Activated naive CD4-positive, alpha-beta T cell treated with anti-CD3 and anti-CD28 coated beads, Interleukin-2, amount 50 U/mL, for 16 hours (primary cell): ENCODE measurements around the gene PCCB.
"Not testable (repeated sequence)": the region's sequence is repeated elsewhere in the genome, so short reads cannot be mapped to it uniquely, and the experiment has no call there.

Source experiments
- DNase-seq: peaks from one replicate; pipeline ENCODE4 v3.0.0-alpha.2; 2020

Gene PCCB

DNA sequence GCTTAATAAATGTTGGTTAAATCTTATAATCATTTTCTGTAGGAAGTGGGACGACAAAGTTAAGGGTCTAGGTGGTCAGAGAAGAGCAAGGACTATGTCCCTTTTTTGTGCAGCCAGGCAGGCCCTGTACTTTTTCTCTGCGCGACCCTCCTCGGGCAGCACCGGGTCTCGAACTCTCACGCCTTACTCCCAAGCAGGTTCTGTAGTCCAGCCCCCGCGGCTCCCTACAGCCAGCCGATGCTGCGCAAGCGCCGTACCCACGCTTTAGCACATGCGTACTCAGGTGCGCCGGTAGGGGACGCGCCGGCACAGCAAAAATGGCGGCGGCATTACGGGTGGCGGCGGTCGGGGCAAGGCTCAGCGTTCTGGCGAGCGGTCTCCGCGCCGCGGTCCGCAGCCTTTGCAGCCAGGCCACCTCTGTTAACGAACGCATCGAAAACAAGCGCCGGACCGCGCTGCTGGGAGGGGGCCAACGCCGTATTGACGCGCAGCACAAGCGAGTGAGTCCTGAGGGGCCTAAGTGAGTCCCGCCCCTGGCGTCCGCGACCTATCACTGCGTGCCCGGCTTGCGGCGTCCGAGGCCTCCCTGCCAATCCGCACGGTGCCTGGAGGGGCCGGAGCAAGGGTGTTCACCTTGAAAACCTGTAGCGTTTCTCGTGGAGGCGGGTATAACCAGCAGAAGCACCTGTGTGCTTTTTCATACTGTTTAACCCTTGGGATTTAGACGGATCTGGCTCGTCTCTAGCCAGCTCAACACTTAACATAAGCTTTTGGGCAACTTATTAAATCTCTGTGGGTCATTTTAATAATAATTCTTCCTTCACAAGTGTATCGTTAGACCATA is at the start of gene PCCB:
TSS of gene PCCB (plus strand) at position 282 of the 844 bp plus-strand sequence. CDS start at position 318, 36 bp downstream.
- DNase-seq: peak; percentile 95

DNA sequence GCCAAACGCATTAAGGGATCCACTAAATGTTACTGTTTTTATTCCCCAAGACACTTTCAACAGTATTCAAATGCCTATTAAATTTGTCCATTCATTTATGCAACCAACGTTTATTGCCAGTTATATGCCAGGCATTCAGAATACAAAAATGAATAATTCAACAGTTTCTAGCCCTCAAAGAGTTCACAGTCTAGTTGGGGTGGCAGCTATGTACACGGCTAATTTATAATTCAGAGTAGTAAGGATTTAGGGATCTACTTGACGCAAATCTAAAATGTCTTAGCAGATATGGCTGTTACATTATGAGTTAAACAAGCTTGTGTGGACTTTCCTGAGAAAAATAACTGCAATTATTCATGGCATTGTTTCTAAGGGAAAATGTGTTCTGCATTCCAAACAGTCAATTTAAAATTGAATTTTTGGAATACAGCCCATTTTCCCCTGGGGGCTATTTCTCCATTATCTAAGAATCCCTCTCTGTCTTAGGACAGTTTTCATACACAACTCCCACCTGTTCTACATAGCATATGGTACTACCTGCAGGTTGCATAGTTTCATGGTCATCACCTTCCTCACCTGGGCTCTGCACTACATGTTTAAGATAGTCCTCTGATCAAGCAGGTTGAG is 42.5 kb upstream of the PCCB start:
- no peak for DNase-seq

DNA sequence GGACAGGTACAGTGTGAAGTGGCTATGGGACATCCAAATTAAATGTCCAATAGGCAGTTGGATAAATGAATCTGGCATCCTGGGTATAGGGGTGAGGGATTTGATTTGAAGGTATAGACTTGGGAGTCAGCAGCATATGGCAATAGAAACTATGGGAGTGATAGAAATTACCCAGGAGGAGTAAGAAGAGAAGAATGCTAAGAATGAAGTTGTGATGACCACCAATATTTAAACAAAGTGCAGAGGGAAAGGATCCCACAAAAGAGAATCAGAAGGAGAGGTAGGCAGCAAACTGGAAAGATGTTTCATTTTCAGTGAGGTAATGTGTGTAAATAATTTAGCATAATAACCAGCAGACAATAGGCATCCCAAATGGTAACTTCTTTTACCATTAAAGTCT is 40.2 kb upstream of the PCCB start:
- no peak for DNase-seq

DNA sequence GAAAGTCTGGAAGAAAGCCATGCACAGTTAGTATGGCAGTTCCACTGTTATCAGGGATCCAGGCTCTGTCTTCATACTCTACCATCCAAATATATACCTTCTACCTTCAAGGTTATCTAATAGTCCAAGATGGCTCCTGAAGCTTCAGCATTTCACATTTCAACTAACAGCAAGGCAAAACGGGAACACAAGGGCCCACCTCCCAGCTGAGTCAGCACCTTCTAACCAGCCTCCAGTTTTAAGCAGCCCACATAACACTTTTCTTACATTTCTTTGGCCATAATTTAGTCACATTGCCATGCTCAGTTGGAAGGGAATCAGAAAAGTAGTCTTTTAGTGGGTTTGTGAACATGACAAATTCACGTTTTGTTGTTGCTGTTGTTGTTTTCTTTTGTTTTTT is 38.6 kb upstream of the PCCB start:
- no peak for DNase-seq

DNA sequence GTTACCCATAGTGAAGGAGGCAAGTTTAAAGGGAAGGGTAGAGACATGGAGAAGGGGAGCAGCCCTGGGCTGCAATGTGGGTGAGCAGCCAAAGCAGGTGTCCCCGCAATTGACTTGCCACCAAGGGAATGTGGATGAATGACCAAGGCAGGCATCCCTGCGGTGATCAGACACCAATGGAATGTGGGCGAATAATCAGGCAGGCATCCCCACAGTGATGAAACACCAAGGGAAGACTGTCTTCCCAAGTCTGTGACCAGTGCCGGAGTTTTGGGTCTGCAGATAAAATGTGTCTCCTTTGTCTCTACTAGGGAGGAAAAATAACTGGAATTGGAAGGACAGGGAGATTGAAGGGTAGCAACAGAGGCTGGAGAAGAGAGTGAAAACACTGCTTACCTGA is 27.4 kb upstream of the PCCB start:
- not testable (repeated sequence) for DNase-seq

DNA sequence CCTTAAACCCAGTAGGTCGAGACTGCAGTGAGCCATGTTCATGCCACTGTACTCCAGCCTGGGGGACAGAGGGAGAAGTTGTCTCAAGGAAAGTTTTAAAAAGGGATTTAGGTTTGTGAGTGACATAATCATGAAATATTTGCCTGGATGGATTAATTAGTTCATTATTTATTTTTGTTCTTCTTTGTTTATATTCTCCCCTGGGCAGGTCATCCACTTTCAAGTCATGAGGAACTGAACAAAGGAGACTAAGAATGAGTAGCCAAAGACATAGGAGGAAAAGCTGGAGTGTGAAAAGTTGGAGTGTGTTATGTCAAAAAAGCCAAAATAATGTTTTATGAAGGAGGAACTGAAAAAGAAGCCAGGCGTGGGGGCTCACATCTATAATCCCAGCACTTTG is 17.7 kb upstream of the PCCB start:
- no peak for DNase-seq

DNA sequence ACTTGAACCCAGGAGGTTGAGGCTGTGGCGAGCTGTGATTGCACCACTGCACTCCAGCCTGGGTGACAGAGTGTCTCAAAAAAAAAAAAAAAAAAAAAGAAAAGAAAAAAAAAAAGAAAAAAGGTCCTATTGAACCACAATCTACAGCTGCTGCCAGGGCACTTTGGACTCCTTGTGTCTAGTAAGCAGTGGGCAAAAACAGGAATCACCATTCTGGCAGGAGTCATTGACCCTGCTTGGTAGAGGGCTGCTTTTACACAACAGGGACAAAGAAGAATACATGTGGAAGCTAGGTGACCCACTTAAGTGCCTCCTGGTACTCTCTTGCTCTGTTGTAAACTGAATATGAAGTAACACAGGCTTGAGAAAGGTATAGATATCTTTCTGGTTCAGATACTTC is 14.6 kb upstream of the PCCB start:
- no peak for DNase-seq

DNA sequence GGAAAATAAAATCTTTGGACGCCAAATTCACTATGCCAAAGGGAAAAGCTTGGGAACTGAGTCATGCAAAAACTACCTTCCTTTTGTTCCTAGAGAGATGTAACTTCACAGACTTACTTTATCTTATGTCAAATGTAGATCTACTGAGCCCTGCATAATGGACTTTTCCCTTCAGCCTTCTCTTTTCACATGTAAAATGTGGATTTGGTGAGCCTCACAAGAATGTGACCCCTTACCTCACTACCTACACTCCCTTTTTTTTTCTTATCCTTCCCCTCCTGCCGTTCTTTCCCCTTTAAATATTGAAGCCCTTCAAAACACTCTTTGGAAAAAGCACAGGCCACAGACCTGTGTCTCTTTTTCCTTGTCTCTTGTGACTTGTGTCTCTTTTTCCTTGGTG is 14.0 kb upstream of the PCCB start:
- DNase-seq: no peak

DNA sequence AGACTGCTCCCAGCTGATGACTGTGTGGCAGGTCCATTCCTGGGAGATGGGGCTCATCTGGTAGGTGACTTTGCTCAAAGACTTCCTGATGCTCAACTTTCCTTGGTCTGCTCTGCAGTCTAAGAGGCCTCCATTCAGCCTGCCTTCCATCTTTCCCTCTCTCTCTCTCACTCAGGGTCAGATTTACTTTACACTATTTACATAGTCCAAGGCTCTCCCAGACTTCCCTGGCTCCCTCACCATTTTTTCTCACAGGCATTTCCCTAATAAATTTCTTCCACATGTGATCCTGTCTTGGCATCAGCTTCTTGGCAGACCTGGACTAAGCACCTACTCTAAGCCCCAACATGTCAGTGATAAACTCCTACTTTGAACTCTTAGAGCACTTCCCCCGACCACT is 13.0 kb upstream of the PCCB start:
- no peak for DNase-seq

DNA sequence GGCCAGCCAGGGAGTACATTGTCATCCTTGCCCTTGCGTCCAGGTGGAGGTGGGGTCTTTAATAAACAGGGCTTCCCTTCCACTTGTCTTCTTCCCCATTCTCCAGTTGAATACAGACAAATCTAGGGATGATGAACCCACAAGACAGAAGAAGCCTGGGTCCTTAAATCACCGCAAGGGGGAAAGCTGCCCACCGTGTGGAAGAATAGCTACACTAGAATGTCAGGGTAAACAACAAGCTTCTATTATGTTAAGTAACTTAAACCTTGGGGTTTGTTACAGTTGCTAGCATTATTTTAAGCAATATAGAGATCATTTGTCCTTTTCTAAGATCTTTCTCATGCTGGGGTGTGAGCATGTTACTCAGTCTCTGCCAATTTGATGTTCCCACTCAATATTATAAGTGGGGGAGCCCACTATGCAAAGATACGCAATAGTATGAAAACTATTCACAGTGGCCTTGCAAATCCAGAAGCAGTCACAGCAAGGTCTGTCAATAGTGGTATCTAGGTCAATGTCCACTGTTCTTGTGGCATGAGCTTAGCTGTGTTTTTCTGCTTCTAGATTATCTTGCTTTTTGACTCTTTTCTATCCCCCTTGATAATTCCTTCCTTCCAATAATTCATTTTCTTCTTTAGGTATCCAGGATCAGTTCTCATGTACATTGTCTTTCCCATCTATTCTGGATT is 12.0 kb upstream of the PCCB start:
- DNase-seq: no peak

DNA sequence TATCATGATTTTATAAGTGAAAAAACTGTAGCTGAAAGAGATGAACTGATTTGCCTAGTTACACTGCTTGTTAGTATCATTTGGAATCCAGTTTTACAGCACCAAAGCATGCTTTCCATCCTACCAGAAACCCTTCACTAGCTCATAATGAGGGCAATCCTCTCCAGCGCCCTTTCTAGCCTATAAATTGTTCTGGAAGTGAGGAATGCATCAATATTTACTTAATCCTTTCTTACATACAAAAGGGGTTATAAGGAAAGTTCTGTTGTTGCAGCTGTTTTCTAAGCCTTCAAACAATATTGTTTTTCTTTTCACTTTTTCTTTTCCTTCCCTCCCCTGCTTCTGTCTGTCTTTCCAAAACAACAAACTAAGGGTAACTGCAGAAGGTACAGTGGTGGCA is 11.0 kb upstream of the PCCB start:
- no peak for DNase-seq

DNA sequence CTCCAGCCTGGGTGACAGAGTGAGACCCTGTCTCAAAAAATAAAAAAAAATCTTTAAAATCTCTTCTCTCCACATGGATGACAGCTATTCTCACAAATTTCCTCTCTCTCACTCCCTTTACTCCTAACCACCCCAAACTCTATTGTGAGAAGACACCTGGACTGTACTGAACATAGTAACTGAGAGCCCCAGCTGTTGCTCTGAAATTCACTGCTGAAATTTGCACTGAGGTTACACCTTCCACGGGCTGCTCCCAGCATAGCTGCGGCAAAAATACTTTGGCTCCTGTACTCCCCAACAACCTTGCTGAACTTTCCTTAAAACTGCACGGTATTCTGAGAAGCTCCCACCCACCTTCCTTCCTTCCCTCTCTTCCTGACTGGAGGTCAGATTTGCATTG is 4.4 kb upstream of the PCCB start:
- DNase-seq: no peak

DNA sequence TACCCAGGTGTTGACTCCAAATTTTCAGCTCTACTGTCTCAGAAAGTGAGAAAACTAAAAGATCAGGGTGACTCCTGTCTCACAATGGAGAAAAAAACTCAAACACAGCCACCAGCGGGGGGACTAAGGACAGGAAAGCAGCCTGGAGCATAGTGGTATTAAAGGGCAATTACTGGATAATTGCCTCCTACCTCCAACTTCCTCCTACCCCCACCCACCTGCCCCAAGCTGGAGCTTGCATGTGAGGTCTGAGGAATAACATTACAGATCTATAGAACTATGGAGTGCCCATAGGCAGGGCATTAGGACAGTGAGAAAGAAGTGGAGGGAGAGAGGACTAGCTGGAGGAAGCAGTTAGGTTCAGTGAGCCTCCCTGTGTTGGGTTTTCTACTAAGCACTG is 2.7 kb upstream of the PCCB start:
- DNase-seq: no peak

DNA sequence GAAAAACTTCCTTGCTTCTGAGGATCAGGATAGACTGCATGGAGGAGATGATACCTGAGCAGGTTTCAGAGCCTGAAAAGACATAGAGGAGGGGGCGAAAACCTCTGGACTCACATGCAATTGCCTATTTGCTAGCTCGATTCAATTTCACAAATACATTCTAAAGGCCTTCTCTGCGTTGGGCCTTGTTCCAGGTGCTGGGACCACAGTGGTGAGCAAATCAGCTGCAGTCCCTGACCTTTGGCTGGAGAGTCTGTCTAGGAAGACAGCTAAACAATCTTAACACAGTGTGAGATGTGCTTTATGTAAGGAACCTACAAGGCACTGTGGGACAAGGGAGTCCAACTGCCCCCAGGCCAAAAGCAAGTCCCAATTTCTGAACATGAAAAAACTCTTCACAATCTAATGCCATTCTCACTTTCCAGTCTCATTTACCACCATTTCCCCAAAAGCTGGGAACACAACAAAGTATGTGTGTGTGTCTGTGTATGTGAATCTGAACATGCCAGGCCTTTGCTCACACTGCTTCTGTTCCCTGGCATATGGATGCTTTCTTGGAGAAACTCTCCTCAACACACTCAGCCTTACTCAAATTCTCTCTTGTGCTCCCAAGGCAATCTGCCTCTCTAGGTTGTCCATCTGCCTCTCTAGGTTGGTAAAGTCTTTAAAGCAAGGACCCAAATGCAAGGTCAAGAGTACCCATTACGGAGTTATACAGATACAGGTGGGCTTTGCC is 2.1 kb upstream of the PCCB start:
- no peak for DNase-seq

DNA sequence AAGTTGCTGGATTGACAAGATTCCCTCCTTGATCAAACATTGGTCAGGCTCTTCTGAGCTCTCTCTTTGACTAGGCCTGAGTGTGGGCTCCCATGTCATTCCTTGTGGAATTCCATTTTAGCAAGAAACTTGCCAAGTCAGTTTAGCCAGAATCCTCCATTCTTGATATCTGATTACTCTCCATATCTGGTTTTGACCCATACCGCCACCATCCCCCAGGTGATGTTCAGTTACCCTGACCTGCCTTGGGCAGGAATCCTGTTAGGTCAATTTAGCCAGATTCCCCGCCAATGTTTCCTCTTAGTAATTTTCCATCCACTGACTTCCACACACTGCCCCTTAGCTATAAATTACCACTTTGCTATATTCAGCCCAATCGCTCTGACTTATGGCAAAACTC is 1.0 kb upstream of the PCCB start:
- DNase-seq: no peak

DNA sequence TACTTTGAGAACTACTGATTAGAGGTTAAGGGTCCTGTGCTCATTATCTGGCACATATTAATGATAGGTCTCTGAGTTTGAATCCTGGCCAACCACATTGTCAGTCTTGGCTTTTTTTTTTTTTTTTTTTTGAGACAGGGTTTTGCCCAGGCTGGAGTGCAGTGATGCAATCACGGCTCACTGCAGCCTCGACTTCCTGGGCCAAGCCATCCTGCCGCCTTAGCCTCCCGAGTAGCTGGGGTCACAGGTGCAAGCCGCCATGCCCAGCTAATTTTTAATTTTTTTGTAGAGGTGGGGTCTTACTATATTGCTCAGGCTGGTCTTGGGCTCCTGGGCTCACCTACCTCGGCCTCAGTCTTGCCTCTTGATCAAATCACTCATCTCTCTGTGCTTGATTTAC is 547 bp upstream of the PCCB start:
- DNase-seq: no peak

DNA sequence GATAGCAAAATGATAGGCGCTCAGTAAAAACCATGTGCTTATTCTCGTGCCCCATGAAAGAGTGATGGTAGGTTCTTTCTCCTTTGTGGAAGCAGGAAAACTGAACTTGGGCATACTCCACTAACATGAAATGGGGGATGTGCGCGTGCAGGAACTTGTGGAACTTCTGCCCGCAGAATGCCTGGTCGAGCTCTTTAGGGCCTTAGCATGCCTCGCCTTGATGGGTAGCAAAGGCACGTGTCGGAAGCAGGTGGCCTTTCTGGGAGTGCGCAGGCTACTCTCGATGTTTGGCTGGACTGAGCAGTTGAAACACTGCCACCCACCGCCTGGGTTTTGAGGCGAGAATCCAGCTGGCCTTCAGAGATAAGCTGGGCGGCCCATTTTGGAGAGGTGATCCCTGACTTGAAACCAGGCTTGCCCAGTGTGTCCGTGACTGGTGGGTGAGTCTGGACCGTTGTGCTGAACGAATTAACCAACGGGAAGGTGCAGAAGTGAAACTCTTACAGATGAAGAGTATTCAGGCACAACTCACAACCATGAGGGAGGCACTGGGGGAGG is 842 bp downstream of the PCCB start:
- DNase-seq: peak; percentile 16

DNA sequence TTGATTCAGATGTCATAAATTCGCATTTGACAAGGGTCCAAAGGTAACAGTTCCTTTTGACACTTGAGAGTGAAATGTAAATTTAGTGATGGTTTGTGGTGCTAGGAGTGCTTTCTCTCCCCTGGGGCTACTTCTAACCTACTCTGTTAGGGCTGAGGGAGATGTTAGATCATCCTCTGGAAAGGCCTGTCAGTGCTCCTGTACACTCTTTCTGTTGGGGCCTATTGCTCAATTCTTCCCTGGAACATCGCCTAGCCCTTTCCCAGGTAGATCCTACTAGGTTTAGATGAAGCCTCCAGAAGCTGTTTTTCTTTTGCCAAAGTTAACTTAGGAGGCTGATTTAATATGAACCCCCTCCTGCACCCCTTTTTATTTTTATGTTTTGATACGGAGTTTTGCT is 1.4 kb downstream of the PCCB start:
- DNase-seq: no peak

DNA sequence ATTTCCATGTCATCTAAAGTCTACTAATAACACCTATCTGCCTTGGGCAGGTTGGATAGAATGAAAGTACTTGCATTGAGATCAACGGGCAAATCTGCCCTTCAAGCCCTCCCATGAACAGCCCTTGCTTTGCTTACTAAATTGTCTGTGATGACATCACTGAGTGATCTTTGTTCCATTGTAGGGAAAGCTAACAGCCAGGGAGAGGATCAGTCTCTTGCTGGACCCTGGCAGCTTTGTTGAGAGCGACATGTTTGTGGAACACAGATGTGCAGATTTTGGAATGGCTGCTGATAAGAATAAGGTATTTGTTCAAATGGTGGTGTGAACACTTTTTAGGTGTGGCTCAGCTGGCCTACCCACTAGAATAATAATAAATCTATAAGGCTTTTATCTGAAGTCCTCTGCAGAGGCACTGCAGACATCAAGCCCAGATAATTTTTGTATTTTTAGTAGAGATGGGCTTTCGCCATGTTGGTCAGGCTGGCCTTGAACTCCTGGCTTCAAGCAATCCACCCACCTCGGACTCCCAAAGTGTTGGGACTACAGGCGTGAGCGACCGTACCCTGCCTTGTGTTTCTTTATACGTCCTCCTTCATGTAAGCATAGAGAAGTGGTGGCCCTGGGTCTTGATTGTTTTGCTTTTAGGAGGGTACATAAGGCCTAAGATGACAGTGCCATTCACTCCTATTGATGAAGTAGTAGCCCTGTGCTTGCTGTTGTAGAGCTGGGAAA is 5.7 kb downstream of the PCCB start:
- DNase-seq: no peak

DNA sequence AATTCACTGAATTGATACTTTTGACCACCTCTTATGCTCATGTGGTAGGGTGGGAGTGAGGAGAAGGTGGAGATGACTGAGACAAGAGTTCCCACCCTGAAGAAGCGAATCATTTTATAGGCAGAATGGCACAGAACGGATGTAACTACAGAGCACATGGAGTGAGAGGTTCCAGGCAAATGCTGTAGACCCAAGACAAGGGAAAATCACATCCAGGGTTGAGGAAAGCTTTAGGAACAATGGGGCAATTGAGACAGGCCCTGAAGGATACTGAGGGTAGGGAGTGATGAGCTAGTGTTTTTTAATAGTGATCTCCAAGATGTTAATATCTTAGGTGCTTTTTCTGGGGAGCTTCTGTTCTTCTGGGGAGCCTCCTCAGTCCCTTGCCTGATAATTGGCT is 8.1 kb downstream of the PCCB start:
- DNase-seq: no peak

DNA sequence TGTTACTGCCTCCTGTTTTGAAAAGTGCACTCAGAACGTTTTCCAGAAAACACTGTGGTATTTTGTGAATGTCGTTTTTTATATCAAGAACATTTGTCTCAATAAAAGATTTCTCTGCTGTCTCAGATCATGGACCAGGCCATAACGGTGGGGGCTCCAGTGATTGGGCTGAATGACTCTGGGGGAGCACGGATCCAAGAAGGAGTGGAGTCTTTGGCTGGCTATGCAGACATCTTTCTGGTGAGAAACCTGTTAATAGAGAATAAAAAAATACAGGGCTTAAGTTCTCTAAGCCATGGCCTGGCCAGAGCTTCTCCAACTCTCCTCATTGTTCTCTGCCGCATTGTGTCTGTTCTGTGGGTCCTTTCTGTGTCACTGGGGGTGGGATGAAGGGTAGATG is 11.7 kb downstream of the PCCB start:
- no peak for DNase-seq

DNA sequence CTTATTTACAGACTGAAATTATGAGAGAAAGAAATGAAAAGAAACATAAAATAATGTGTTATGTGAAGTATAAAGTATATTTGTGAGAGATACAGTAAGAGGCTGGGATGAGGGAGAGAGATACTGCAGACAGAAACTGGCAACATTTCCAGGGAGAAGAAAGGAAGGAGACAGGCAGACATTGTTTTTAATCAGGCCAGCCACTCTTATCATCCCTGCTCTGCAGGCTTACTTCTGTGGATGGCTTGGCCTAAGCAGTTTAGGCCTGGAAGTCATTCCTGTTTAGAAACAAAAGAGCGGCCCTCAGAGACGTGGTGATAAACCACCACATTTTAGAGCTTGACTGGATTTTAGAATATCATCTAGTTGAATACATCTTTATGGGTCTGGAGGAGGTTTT is 12.4 kb downstream of the PCCB start:
- DNase-seq: no peak
